Neural crest cell (in vitro differentiated cells): Measurements from ENCODE around the gene KIAA1549. TPM values are rescaled to one million over a fixed set of nuclear protein-coding genes. Genes with fewer than 3 reads are reported as not detected.

Experiments used
- DNase-seq: peaks from one replicate; pipeline ENCODE4 v3.0.0; 2021; ENCODE audit warnings: low read depth, mixed read lengths, low spot score
- H3K27ac Mint-ChIP-seq: one replicate; pipeline ENCODE4 v1.8.0; 2021; ENCODE audit warnings: mild to moderate bottlenecking, mixed read lengths; ENCODE audit not compliant: unreplicated experiment
- H3K27me3 Mint-ChIP-seq: 2 replicates; pipeline ENCODE4 v1.8.0; 2021; ENCODE audit warnings: low read depth, mild to moderate bottlenecking, mixed read lengths
- H3K36me3 Mint-ChIP-seq: 2 replicates; pipeline ENCODE4 v1.8.0; 2021; ENCODE audit warnings: low read depth, mild to moderate bottlenecking, mixed read lengths
- H3K4me1 Mint-ChIP-seq: 2 replicates; pipeline ENCODE4 v1.8.0; 2021; ENCODE audit warnings: mixed read lengths
- H3K4me3 Mint-ChIP-seq: one replicate; pipeline ENCODE4 v1.8.0; 2021; ENCODE audit warnings: mild to moderate bottlenecking, mixed read lengths
- H3K9me3 Mint-ChIP-seq: 2 replicates; pipeline ENCODE4 v1.8.0; 2021; ENCODE audit warnings: mixed read lengths
- total RNA-seq: library from RNA; stranded (reverse); gene quantifications from 2 replicates; pipeline ENCODE4 v1.2.1, GENCODE V29; 2021
- TF ChIP-seq, protein P1 (sequence below): fragments of 200-600 bp; sonication (generic); conservative IDR thresholded peaks from 2 replicates; pipeline ENCODE4 v1.5.0; 2021; ENCODE audit warnings: antibody characterized with exemption, mild to moderate bottlenecking

Gene KIAA1549
- total RNA-seq, 1 donor from 2014 or later: 33.2 TPM

DNA sequence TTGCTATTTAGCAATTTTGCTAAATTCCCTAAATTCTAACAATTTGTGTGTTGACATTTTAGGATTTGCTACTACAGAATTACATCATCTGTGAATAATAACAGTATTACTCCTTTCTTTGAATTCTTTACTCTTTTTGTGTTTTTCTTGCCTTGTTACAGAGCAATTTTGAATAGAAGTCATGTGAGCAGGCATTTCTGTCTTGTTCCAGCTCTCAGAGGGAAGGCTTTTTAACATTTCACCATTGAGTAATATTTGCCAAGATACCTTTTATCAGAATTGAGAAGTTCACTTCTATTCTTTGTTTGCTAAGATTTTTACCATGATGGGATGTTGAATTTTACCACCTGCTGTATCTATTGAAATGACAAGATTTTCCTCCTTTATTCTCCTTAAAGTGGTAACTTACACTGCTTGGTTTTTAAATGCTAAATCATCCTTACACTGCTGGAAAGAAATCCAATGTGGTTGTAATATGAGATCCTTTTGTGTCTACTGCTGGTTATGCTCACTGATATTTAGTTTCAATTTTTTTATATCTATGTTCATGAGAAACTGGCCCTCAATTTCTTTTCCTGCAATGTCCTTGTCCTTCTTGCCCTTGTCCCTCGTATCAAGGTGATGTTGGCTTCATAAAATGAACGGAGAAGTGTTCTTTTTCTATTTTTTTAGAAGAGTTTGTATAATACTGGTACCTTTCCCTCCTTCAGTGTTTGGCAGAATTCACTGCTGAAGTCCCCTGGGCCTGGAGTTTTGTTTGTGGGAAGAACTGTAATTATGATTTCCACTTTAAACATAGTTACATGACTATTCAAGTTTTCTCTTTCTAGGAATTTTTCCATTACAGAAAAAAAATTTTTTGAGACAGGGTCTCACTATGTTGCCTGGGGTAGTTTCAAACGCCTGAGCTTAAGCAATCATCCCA lies 132.9 kb downstream of the KIAA1549 start:
- Mint-ChIP-seq H3K9me3 (peaks cover 7% of the 10 kb centered on the region), H3K27me3 (no peaks in the 10 kb centered on the region), H3K4me1 (peaks cover 5% of the 10 kb centered on the region), H3K27ac (no peak overlapping the region), H3K4me3 (no peak overlapping the region), H3K36me3 (peaks cover 46% of the 10 kb centered on the region)
- DNase-seq: no peak
- TF ChIP-seq, protein P1, sequence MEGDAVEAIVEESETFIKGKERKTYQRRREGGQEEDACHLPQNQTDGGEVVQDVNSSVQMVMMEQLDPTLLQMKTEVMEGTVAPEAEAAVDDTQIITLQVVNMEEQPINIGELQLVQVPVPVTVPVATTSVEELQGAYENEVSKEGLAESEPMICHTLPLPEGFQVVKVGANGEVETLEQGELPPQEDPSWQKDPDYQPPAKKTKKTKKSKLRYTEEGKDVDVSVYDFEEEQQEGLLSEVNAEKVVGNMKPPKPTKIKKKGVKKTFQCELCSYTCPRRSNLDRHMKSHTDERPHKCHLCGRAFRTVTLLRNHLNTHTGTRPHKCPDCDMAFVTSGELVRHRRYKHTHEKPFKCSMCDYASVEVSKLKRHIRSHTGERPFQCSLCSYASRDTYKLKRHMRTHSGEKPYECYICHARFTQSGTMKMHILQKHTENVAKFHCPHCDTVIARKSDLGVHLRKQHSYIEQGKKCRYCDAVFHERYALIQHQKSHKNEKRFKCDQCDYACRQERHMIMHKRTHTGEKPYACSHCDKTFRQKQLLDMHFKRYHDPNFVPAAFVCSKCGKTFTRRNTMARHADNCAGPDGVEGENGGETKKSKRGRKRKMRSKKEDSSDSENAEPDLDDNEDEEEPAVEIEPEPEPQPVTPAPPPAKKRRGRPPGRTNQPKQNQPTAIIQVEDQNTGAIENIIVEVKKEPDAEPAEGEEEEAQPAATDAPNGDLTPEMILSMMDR: no peak

DNA sequence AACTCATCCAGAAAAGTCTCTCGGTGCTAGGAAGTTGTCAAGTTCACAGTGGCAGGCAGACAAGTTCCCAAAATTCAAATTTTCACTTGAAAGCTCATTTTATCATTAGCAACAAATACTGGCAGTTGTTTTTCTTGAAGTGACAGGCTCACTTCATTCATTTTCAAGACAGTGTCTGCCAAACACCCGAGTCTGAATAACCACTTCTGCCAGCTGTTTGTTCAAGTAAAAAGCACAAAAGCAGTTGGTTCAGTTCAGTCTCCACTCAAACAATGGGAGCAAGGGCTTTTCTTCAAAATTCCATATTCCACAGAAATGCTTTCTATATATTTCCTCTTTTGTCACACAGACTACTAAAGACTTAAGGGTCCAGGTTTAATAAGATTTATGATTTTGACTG lies 135.5 kb downstream of the KIAA1549 start:
- Mint-ChIP-seq H3K4me1 (peaks cover 5% of the 10 kb centered on the region), H3K9me3 (peaks cover 7% of the 10 kb centered on the region), H3K36me3 (peaks cover 31% of the 10 kb centered on the region), H3K4me3 (no peak overlapping the region), H3K27ac (no peak overlapping the region), H3K27me3 (no peaks in the 10 kb centered on the region)
- TF ChIP-seq, protein P1: no peak
- no peak for DNase-seq

DNA sequence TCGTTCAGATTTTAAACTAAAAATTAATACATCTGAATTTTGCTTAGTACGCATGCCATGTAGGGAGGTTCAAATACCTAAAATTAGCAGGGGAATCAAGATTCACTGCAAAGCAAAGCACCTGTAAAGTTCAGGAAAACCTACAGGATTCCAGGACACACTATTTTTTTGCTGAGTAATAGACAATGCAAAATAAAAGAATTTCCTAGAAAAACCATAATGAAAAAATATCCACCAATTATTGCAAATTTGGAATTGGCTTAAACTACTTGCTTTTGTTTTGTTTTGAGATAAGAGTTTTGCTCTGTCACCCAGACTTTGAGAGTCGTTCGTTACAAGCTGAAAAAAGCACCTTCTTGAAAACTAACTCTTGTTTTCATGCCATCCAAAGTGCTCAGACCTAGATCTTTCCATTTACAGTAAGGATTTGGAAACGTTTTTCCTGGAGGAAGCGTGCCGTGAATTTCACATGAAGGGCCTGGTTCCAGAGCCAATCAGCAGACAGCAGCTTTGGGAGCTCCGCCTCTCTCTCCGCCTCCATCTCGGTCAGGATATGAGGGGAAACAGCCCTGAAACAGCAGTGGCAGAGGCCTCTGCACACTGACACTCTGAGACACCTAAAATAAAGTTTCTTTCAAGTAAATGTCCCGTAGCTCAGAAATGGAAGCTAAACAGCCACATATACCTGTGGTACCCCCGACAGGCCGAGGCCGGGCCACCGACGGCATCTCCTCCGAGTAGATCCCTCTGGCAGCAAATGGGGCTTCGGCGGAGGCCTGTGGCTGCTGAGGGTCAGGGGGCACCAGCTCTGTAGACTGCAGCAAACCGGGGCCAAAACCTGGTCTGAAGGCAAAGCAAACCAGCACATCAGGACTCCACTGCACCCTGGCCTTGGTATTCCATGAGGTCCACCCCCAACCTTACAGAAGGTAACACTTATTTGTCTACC lies 137.3 kb downstream of the KIAA1549 start:
- no peak overlapping the region for H3K27ac Mint-ChIP-seq
- H3K4me3 Mint-ChIP-seq: no peak overlapping the region

DNA sequence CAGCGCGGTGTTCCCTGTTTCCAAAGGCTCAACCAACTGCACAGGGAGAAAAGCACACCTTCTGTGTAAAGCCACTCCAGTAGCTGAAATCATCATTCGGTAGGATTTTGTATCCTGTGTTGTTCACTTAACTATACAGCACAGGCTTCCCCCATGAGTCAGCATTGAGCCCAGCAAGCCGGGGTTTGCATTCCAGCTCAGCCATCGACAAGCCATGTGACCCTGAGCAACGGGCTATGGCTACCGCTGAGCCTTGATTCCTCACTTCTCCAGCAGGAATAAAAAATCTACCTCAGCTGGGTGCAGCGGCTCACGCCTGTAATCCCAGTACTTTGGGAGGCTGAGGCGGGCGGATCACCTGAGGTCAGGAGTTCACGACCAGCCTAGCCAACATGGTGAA lies 139.1 kb downstream of the KIAA1549 start:
- no peaks in the 10 kb centered on the region for H3K4me1 Mint-ChIP-seq
- no peak overlapping the region for H3K4me3 Mint-ChIP-seq
- H3K27ac Mint-ChIP-seq: no peak overlapping the region
- no peak for DNase-seq
- H3K27me3 Mint-ChIP-seq: no peaks in the 10 kb centered on the region
- H3K9me3 Mint-ChIP-seq: no peaks in the 10 kb centered on the region
- H3K36me3 Mint-ChIP-seq: peaks cover 25% of the 10 kb centered on the region
- TF ChIP-seq, protein P1: no peak

More for the DNA sequence above, 137.3 kb downstream of the KIAA1549 start:
- DNase-seq: no peak
- Mint-ChIP-seq H3K9me3 (no peaks in the 10 kb centered on the region), H3K4me1 (peaks cover 5% of the 10 kb centered on the region), H3K27me3 (no peaks in the 10 kb centered on the region), H3K36me3 (peaks cover 30% of the 10 kb centered on the region)
- TF ChIP-seq, protein P1: no peak

DNA sequence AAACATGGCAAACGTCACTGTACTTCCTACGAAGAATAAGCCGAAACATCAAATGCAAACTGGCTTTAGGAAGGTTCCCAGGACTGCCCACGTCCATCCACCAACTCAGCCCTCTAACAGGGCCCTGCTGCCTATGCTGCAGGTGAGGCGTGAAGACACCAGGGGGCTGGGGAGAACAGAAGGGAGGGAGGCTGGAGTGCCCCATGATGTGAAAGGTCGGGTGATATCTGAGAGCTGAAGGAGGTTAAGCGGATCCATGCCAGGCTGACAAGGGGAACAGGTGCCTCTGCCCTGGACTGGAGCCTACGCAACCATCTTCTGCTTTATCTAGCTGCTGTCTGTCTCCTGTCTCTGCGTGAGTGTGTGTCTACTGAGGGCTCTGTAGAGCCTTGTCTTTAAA lies 143.0 kb downstream of the KIAA1549 start:
- no peak for DNase-seq
- H3K27ac Mint-ChIP-seq: no peak overlapping the region
- H3K4me3 Mint-ChIP-seq: no peak overlapping the region
- no peaks in the 10 kb centered on the region for H3K27me3 Mint-ChIP-seq
- peaks cover 24% of the 10 kb centered on the region for H3K36me3 Mint-ChIP-seq
- peaks cover 5% of the 10 kb centered on the region for H3K4me1 Mint-ChIP-seq
- TF ChIP-seq, protein P1: no peak
- H3K9me3 Mint-ChIP-seq: no peaks in the 10 kb centered on the region
